PC-9 (cell line): ENCODE results near the gene MVB12B.

Source experiments
- EZH2 ChIP-seq: fragments of 200-600 bp; sonication (generic); IDR thresholded peaks from 2 replicates; pipeline ENCODE4 v1.8.0; 2017; ENCODE audit warnings: antibody characterized with exemption, low read depth
- TF ChIP-seq, protein P1 (sequence below): fragments of 200-600 bp; sonication (generic); conservative IDR thresholded peaks from 2 replicates; pipeline ENCODE4 v1.6.1; 2017; ENCODE audit warnings: mixed run types, antibody characterized with exemption, mild to moderate bottlenecking, moderate library complexity

DNA sequence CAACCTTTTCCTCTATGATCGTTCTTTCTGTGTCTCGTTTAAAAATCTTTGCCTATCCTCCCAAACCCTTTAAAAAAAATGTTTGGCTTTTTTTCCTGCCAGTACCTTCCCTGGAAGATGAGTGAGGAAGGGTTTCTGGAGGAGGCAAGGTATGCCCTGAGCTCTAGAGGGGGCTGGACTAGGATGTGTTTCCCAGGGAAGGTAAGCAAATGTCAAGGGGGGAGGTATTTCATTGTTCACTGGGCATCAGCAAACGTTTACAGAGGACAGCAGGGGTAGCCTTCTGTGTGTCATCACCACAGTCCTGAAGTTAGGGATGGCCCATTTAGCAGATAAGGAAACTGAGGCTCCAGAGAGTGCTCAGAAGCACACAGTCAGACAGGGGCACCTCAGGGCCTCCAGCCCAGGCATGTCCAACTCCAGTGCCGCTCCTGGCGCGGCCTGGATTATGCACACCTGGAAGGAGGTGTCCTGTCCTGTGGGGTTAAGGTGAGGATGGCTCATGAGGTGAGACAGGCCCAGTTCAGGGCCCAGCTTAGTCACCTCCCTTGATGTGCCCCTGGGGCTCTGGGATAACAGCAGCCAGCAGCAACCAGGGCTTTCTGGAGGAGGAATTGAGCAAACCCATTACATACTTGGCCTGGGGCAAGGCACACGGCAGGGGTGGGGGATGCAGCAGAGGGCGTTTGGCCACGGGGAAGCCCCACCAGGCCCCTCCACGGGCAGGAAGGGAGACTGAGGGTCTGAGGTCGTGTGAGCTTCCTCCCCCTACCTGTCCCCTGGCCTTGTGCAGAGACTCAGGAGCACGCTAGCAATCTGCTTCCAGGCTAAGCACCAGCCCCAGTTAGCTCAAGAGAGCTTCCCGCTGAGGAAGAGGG is 186.8 kb downstream of the MVB12B start:
- TF ChIP-seq, protein P1, sequence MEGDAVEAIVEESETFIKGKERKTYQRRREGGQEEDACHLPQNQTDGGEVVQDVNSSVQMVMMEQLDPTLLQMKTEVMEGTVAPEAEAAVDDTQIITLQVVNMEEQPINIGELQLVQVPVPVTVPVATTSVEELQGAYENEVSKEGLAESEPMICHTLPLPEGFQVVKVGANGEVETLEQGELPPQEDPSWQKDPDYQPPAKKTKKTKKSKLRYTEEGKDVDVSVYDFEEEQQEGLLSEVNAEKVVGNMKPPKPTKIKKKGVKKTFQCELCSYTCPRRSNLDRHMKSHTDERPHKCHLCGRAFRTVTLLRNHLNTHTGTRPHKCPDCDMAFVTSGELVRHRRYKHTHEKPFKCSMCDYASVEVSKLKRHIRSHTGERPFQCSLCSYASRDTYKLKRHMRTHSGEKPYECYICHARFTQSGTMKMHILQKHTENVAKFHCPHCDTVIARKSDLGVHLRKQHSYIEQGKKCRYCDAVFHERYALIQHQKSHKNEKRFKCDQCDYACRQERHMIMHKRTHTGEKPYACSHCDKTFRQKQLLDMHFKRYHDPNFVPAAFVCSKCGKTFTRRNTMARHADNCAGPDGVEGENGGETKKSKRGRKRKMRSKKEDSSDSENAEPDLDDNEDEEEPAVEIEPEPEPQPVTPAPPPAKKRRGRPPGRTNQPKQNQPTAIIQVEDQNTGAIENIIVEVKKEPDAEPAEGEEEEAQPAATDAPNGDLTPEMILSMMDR = no peak
- no peak for TF ChIP-seq EZH2
